ENCODE results near the gene DNASE1L1. TPM values are rescaled to one million over a fixed set of nuclear protein-coding genes. Genes with fewer than 3 reads are reported as not detected.

Gene DNASE1L1
- total and polyA plus RNA-seq, 2 of the 13 experiments (the other 11 are each of a cell fraction or from before 2014, with no cell fraction given) = 4.7 to 12.3 TPM

GRCh38 chrX:154379569-154379951 is 29.5 kb downstream of the DNASE1L1 start:
- H2AFZ ChIP-seq (ENCODE audit: low read length) = no peak overlapping the region
- H3K9ac ChIP-seq (ENCODE audit: insufficient read depth, low read depth, low read length) = peak overlapping the region; percentile 94
- DNase-seq (ENCODE audit: low spot score) (no peak), ATAC-seq (no peak), FAIRE-seq (no peak)
- H3K9me3 ChIP-seq (ENCODE audit: low read length) = no peaks in the 10 kb centered on the region
- intact Hi-C loops (cut with micrococcal nuclease; ENCODE audit: unreplicated experiment) = no loop called here
- no peaks in the 10 kb centered on the region for H4K20me1 ChIP-seq (ENCODE audit: insufficient read depth, low read length)
- ChIA-PET CTCF (ENCODE audit: low intra/inter-chr PET ratio, low total read pairs) (no interaction called here), POLR2A (interaction anchor here (1.0 to 1.3 kb wide), 5 partner anchors 9 to 162 kb away, joined by 3 to 11 read pairs (median 4); partner anchors contain the start of gene RPL10)
- H3K4me3 ChIP-seq (replicated peaks in 1 of 3; ENCODE audit: insufficient read depth in 1 of 3, low read depth in 2 of 3, low read length in 3 of 3) = peak overlapping the region; percentile 72 to 86 (median 76)
- no peaks in the 10 kb centered on the region for H3K27me3 ChIP-seq (ENCODE audit: control insufficient read depth in 1 of 2, insufficient read depth in 2 of 2, low read length in 2 of 2)
- peaks cover 37% of the 10 kb centered on the region for H3K4me1 ChIP-seq (ENCODE audit: insufficient read depth, low read length)
- peak overlapping the region; percentile 83 for H3K4me2 ChIP-seq (ENCODE audit: low read depth, low read length)
- no TSS peak for BruUV-seq (replicated peaks)
- in situ Hi-C loops (cut with HindIII; ENCODE audit: extremely low pct_ligation_motif_present, low pct_unique_long_range_greater_than_20kb) = no loop called here
- H3K79me2 ChIP-seq (ENCODE audit: insufficient read depth, low read length) = peaks cover 8% of the 10 kb centered on the region
- no CpG with 5 or more reads among the region's 38 CpGs for WGBS (ENCODE audit: low lambda C conversion rate)
- no peaks in the 10 kb centered on the region for H3K36me3 ChIP-seq (replicated peaks in 1 of 2; ENCODE audit: control insufficient read depth in 1 of 2, insufficient read depth in 2 of 2, low read length in 2 of 2)
- peak overlapping the region; percentile 77 for H3K27ac ChIP-seq (ENCODE audit: extremely low read length, insufficient read depth, low read length)
- no peak for TF ChIP-seq ZNF609 (CRISPR knock-in tag; IDR thresholded peaks at IDR 0.05; ENCODE audit: borderline replicate concordance)
- no peak for TF ChIP-seq DDIT3 (CRISPR knock-in tag; IDR thresholded peaks at IDR 0.05)
- TF ChIP-seq MAZ (IDR thresholded peaks at IDR 0.05; ENCODE audit: borderline replicate concordance, low read depth, low read length) = no peak
- TF ChIP-seq MAZ (CRISPR knock-in tag; IDR thresholded peaks at IDR 0.05; ENCODE audit: low read depth) = no peak
- TF ChIP-seq HMGXB4 (CRISPR knock-in tag; IDR thresholded peaks at IDR 0.05; ENCODE audit: borderline replicate concordance in 1 of 2, low read depth in 1 of 2) = no peak
- no peak for TF ChIP-seq ZKSCAN1 (IDR thresholded peaks at IDR 0.05; ENCODE audit: low read length)
- no peak for TF ChIP-seq NCOR1 (IDR thresholded peaks at IDR 0.05; ENCODE audit: borderline replicate concordance, low read length)
- TF ChIP-seq HNF1B (CRISPR knock-in tag; IDR thresholded peaks at IDR 0.05) = no peak
- TF ChIP-seq RFX5 (IDR thresholded peaks at IDR 0.05; ENCODE audit: low read depth, low read length) = no peak
- TF ChIP-seq YY1 (IDR thresholded peaks at IDR 0.05; ENCODE audit: insufficient read depth, insufficient replicate concordance, low read depth, low read length) = no peak
- TF ChIP-seq GLMP (CRISPR knock-in tag; IDR thresholded peaks at IDR 0.05; ENCODE audit: borderline replicate concordance) = no peak
- TF ChIP-seq ZNF749 (CRISPR knock-in tag; IDR thresholded peaks at IDR 0.05; ENCODE audit: borderline replicate concordance) = no peak
- no peak for TF ChIP-seq TBX2 (CRISPR knock-in tag; IDR thresholded peaks at IDR 0.05; ENCODE audit: borderline replicate concordance)
- no peak for TF ChIP-seq ZNF260 (CRISPR knock-in tag; IDR thresholded peaks at IDR 0.05; ENCODE audit: borderline replicate concordance, low read depth)

Measured in HepG2 (cell line).